LHCN-M2 (cell line): ENCODE measurements around the gene LHFPL2. TPM values are rescaled to one million over a fixed set of nuclear protein-coding genes. Genes with fewer than 3 reads are reported as not detected.
"Not testable (repeated sequence)": the region's sequence is repeated elsewhere in the genome, so short reads cannot be mapped to it uniquely, and the experiment has no call there.

Experiments used
- DNase-seq: peaks from one replicate; pipeline ENCODE4 v3.0.0-alpha.2; 2012; ENCODE audit warnings: low read depth
- total RNA-seq: library from RNA; depleted of rRNA; stranded (reverse); fragments of >200 nt; gene quantifications from 2 replicates; pipeline ENCODE4 v1.2.3, GENCODE V29; 2014

Gene LHFPL2
- total RNA-seq, 1 experiment from 2014 or later = 104 TPM

DNA sequence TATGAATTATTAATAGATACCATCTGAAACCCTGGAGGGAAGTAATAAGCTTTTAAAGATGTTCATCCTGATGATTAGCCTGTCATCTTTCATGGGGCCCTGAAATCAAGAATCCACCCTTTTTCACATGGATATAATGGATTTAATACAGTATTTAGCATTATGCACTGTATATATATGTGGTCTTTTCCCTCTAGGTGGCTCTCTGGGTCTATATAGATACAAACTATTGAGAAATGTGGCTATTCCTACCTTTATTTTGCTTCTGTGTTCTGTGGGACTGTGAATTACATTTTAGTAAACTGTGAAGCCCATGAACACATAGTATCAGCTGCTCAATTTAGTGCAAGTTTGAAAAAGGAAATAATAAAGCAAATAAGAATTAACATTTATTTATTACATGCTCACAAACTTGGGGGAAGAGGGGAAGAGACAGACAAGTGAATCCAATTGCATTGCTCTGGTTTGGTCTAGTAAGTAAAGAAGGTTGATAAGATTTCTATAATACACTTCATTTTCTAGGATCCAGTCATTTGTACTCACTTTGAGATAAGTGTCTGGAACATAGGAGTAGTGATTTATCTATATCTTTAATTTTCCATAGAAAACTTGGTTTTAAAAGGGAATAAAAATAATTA is 176.0 kb downstream of the LHFPL2 start:
- DNase-seq = no peak

DNA sequence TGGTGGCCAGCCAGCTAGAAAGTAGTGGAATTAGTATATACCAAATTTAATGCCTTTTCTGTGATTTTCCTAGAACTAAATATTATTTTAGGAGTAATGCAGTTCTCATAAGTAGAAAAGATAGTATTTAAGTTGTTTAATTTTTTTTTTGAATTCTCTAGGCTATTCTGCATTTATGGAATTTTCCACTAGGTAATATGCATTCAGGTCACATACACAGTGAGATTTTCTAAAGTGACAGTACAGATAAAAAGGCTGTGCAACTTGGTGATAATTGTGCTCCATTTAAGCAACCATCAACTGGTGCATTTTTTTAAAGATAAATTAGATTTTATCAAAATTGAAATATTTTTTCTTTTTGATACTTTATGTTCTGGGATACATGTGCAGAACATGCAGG is 176.7 kb downstream of the LHFPL2 start:
- DNase-seq = no peak

GRCh38 chr5:78467752-78468357 is 180.7 kb downstream of the LHFPL2 start:
- peak; percentile 57 for DNase-seq

DNA sequence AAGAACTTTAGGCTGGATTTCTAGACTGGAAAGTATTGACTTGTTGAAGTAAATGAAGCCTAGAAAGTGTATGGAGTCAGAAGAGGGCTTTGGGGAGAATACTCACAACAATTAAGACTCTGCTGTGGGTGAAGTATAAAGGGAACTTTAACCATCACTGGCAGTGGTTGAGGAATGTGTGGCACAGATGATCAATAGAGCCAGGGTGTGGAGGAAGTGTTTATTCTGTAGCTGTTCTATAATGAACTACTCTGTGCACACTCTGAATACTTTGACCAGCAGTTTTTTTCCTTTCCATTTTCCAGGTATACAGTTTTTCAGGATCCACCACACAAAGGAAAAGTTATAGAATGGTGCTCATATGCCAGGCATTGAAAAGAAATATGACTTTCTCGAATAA is 181.4 kb downstream of the LHFPL2 start:
- DNase-seq = no peak

GRCh38 chr5:78458843-78459242 is 189.7 kb downstream of the LHFPL2 start:
- no peak for DNase-seq

DNA sequence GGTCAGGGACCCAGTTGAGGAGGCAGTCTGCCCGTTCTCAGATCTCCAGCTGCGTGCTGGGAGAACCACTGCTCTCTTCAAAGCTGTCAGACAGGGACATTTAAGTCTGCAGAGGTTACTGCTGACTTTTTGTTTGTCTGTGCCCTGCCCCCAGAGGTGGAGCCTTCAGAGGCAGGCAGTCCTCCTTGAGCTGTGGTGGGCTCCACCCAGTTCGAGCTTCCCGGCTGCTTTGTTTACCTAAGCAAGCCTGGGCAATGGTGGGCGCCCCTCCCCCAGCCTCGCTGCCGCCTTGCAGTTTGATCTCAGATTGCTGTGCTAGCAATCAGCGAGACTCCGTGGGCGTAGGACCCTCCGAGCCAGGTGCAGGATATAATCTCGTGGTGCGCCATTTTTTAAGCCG is 191.1 kb downstream of the LHFPL2 start:
- DNase-seq = not testable (repeated sequence)

DNA sequence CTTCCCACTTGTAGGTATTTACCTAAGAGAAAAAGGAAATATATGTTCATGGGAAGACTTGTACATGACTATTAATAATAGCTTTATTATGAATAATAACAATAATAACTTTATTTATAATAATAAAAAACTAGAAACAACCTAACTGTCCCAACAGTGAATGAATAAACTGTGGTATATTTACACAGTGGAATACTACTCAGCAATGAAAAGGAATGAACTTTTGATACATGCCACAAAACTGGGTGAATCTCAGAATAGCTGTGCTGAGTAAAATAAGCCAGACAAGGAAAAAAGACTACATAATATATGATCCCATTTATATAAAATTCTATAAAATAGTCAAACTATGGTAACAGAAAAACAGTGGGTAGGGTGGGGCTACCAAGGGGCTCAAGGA is 199.5 kb downstream of the LHFPL2 start:
- DNase-seq = no peak

GRCh38 chr5:78447775-78448424 is 200.7 kb downstream of the LHFPL2 start:
- no peak for DNase-seq
